ENCODE measurements around the gene STS. TPM values are rescaled to one million over a fixed set of nuclear protein-coding genes. Genes with fewer than 3 reads are reported as not detected.

STS gene
- total RNA-seq, 1 donor from 2014 or later: 13.5 TPM

- Mint-ChIP-seq H3K4me3 (ENCODE audit: unreplicated experiment) (no peak overlapping the region), H3K36me3 (ENCODE audit: unreplicated experiment) (no peaks in the 10 kb centered on the region), H3K4me1 (ENCODE audit: unreplicated experiment) (peaks cover 12% of the 10 kb centered on the region), H3K27ac (ENCODE audit: unreplicated experiment) (no peak overlapping the region), H3K27me3 (ENCODE audit: unreplicated experiment) (no peaks in the 10 kb centered on the region), H3K9me3 (ENCODE audit: unreplicated experiment) (no peaks in the 10 kb centered on the region)
- TF ChIP-seq CTCF (IDR thresholded peaks at IDR 0.05): no peak
- DNase-seq (ENCODE audit: extremely low spot score, unreplicated experiment): no peak
Observed at GRCh38 chrX:7194606-7195005, 47.1 kb downstream of the STS start.

Small RNAs within 50 kb of the gene (microRNA-seq; reads per million reads assigned to microRNA genes)
- gene MIR4767 (ENCODE audit: unreplicated experiment): not detected

Other genes with a start within 250 kb of the STS start
- gene PUDP, start 441 bp downstream of the STS start, total RNA-seq: 18.4 and 21.9 TPM in 2 replicates